HepG2 (cell line): ENCODE data around the gene ABCA3. TPM values are rescaled to one million over a fixed set of nuclear protein-coding genes. Genes with fewer than 3 reads are reported as not detected.

ENCODE experiments used
- FOSL1 ChIP-seq: sonication (generic); formaldehyde crosslinking; IDR thresholded peaks from 2 replicates; pipeline ENCODE4 v1.9.0; 2021; ENCODE audit warnings: missing genetic modification reagents, borderline replicate concordance
- RBM22 ChIP-seq: fragments of 200-400 bp; formaldehyde crosslinking; optimal IDR thresholded peaks from 2 replicates; pipeline ENCODE3; 2017; ENCODE audit warnings: mild to moderate bottlenecking, low read length, moderate library complexity
- ZNF18 ChIP-seq: sonication (generic); formaldehyde crosslinking; IDR thresholded peaks from 2 replicates; pipeline ENCODE4 v1.8.0; 2022; ENCODE audit warnings: mild to moderate bottlenecking, missing genetic modification reagents; ENCODE audit not compliant: insufficient replicate concordance
- ZNF235 ChIP-seq: sonication (generic); formaldehyde crosslinking; IDR thresholded peaks from 2 replicates; pipeline ENCODE4 v1.8.1; 2023; ENCODE audit warnings: mild to moderate bottlenecking, missing genetic modification reagents, borderline replicate concordance
- ZNF264 ChIP-seq: sonication (generic); formaldehyde crosslinking; IDR thresholded peaks from 2 replicates; pipeline ENCODE4 v1.4.0; 2020; ENCODE audit warnings: missing genetic modification reagents
- ZNF414 ChIP-seq: sonication (generic); formaldehyde crosslinking; IDR thresholded peaks from 2 replicates; pipeline ENCODE4 v1.5.0; 2020; ENCODE audit warnings: missing genetic modification reagents
- ZNF556 ChIP-seq: sonication (generic); formaldehyde crosslinking; IDR thresholded peaks from 2 replicates; pipeline ENCODE4 v1.4.0; 2020; ENCODE audit warnings: mild to moderate bottlenecking, missing genetic modification reagents, borderline replicate concordance
- ZNF615 ChIP-seq: sonication (generic); formaldehyde crosslinking; IDR thresholded peaks from 2 replicates; pipeline ENCODE4 v1.5.0; 2020; ENCODE audit warnings: mild to moderate bottlenecking, missing genetic modification reagents, borderline replicate concordance
- ZNF891 ChIP-seq: sonication (generic); formaldehyde crosslinking; IDR thresholded peaks from 2 replicates; pipeline ENCODE4 v1.5.0; 2020; ENCODE audit warnings: mild to moderate bottlenecking, missing genetic modification reagents
- polyA plus RNA-seq, 8 experiments: library from polyadenylated mRNA; depleted of rRNA in 3 of 8; stranded (reverse) in 7 of 8; unstranded in 1 of 8; fragments of >200 nt; fragmentation: Illumina TruSeq in 4 of 8; extraction: Trizol in 4 of 8; gene quantifications; 2 replicates each; pipeline versions ENCODE4 v1.2.1 to v1.2.3, GENCODE V29; 2011 to 2016; ENCODE audit warnings: low read depth in 4 of 8, missing spikeins in 1 of 8, mixed read lengths in 1 of 8; ENCODE audit not compliant: insufficient read depth in 1 of 8
- total RNA-seq, 5 experiments: library from RNA; depleted of rRNA; stranded (reverse); fragments of >200 nt; fragmentation: Illumina TruSeq; extraction: Trizol; gene quantifications; 2 replicates each; pipeline ENCODE4 v1.2.3, GENCODE V29; 2016; ENCODE audit warnings: low read depth in 1 of 5
- TF ChIP-seq, protein P1 (sequence below): sonication (generic); formaldehyde crosslinking; IDR thresholded peaks from 2 replicates; pipeline ENCODE4 v1.4.0; 2020; ENCODE audit warnings: missing genetic modification reagents
- TF ChIP-seq, protein P2 (sequence below), 2 experiments: sonication (generic) in 1 of 2; formaldehyde crosslinking in 1 of 2; IDR thresholded peaks; 2 replicates each; pipeline versions ENCODE4 v1.4.0 to v1.6.1; 2018 to 2020; ENCODE audit warnings: missing genetic modification reagents in 2 of 2, borderline replicate concordance in 1 of 2, low read depth in 1 of 2, mild to moderate bottlenecking in 1 of 2, missing biosample characterization in 1 of 2
- TF ChIP-seq, protein P3 (sequence below): sonication (generic); formaldehyde crosslinking; IDR thresholded peaks from 2 replicates; pipeline ENCODE4 v1.4.0; 2020; ENCODE audit warnings: missing genetic modification reagents

The ABCA3 gene
- total and polyA plus RNA-seq, 2 of the 13 experiments (the other 11 are each of a cell fraction or from before 2014, with no cell fraction given): 0.60 to 1.5 TPM

DNA sequence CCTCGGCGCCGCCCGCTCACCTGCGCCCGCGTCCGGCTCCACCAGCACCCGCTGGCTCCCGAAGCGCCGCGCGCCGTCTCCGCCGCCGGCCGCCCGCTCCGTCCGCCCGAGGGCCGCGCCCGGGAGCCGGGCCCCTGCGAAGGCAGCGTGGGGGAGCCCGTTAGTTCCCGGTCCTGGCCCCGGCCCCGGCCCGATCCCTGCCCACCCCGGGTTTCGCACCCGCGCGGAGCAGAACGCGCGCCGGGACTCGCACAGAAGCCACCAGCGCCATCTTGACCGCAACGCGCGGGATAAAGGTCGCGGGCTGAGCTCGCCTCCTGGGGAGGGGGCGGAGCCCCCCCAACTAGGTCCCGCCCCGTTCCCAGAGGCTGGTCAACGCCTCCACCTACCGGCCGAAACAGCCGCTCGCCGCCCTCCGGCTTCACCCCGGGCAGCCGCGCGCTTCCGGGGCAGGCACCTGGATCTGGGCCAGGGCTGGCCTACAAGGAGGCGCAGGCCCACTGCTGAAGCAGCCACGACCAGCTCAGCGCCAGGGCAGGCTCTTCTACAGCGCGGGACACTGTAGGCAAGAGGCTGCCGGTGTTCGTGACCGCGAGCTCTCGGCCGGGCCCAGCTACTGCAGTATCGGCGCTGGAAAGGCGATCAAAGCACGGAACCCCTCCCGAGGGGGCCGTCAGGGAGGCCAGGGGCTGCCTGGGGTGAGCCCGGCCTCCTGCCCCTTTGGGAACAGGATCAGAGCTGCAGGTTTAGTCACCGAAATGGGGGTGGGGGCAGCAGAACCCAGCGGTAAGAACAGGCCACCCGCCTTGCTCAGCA, 89.0 kb downstream of the ABCA3 start, which contains the start of gene ECI1 (continued):
- TF ChIP-seq, protein P1, sequence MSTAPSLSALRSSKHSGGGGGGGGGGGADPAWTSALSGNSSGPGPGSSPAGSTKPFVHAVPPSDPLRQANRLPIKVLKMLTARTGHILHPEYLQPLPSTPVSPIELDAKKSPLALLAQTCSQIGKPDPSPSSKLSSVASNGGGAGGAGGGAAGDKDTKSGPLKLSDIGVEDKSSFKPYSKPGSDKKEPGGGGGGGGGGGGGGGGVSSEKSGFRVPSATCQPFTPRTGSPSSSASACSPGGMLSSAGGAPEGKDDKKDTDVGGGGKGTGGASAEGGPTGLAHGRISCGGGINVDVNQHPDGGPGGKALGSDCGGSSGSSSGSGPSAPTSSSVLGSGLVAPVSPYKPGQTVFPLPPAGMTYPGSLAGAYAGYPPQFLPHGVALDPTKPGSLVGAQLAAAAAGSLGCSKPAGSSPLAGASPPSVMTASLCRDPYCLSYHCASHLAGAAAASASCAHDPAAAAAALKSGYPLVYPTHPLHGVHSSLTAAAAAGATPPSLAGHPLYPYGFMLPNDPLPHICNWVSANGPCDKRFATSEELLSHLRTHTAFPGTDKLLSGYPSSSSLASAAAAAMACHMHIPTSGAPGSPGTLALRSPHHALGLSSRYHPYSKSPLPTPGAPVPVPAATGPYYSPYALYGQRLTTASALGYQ (CRISPR knock-in tag): no peak
- TF ChIP-seq ZNF615: no peak
- no peak for TF ChIP-seq ZNF414 (CRISPR knock-in tag)
- no peak; the same call in 1 of the 2 replicates for TF ChIP-seq ZNF264 (CRISPR knock-in tag)
- TF ChIP-seq, protein P2, sequence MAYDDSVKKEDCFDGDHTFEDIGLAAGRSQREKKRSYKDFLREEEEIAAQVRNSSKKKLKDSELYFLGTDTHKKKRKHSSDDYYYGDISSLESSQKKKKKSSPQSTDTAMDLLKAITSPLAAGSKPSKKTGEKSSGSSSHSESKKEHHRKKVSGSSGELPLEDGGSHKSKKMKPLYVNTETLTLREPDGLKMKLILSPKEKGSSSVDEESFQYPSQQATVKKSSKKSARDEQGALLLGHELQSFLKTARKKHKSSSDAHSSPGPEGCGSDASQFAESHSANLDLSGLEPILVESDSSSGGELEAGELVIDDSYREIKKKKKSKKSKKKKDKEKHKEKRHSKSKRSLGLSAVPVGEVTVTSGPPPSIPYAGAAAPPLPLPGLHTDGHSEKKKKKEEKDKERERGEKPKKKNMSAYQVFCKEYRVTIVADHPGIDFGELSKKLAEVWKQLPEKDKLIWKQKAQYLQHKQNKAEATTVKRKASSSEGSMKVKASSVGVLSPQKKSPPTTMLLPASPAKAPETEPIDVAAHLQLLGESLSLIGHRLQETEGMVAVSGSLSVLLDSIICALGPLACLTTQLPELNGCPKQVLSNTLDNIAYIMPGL (CRISPR knock-in tag; IDR thresholded peaks at IDR 0.05; ENCODE audit: borderline replicate concordance in 1 of 2, low read depth in 1 of 2): peak; percentile 84 to 89
- TF ChIP-seq ZNF556 (CRISPR knock-in tag): peak; percentile 89; the same call in 1 of the 2 replicates
- TF ChIP-seq, protein P3, sequence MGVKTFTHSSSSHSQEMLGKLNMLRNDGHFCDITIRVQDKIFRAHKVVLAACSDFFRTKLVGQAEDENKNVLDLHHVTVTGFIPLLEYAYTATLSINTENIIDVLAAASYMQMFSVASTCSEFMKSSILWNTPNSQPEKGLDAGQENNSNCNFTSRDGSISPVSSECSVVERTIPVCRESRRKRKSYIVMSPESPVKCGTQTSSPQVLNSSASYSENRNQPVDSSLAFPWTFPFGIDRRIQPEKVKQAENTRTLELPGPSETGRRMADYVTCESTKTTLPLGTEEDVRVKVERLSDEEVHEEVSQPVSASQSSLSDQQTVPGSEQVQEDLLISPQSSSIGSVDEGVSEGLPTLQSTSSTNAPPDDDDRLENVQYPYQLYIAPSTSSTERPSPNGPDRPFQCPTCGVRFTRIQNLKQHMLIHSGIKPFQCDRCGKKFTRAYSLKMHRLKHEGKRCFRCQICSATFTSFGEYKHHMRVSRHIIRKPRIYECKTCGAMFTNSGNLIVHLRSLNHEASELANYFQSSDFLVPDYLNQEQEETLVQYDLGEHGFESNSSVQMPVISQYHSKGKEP (CRISPR knock-in tag): no peak
- peak; percentile 31; the same call in 1 of the 2 replicates for TF ChIP-seq ZNF235
- TF ChIP-seq RBM22: peak; percentile 81
- peak; percentile 79 for TF ChIP-seq ZNF891
- no peak for TF ChIP-seq FOSL1 (CRISPR knock-in tag)
- TF ChIP-seq ZNF18 (CRISPR knock-in tag): no peak
